HG02610 (cell line): Measurements from ENCODE around the gene EEF1A2.

Source experiments
- ATAC-seq: cut with Tn5 transposase; IDR thresholded peaks from one replicate; pipeline ENCODE4 v1.9.1; 2021; ENCODE audit warnings: mild to moderate bottlenecking, moderate library complexity; ENCODE audit not compliant: unreplicated experiment

The EEF1A2 gene

DNA sequence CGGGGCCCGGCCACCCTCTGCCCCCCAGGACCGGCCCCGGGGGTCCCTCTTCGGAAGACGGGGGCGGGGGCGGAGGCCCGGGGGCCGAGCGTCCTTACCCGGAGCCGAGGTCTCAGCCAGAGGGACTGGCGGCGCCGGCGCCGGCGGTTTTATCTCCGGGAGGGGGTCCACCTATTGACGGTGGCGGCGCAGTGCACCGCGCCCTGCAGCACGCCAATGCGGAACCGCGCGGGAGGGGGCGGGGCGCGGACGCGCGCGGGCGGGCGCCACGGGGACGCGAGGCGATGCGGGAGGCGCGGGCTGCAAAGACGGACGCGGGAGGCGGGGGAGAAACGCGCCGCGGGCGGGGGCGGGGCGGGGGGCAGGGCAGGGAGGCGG, at the start of gene EEF1A2:
EEF1A2 (minus strand) TSS at position 124 of the 378 bp plus-strand sequence. CDS start 1,320 bp downstream, outside the sequence.
- no peak for ATAC-seq

DNA sequence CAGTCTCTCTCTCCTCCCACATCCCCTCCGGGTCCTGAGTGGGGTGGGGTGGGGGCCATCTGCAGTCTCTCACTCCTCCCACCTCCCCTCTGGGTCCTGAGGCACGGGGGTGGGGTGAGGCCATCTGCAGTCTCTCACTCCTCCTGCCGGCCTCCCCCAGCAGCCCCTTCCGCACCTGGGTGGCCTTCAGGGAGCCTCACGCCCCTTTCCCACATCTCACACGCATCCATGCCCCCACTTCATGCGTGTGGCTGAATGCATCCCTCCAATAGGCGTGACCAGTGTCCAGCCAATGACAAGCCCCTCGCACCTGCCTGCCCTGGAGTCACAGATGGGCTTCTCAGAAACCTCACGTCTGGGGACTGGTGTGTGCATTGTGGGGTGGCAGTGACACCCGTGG, 49.7 kb upstream of the EEF1A2 start:
- no peak for ATAC-seq

DNA sequence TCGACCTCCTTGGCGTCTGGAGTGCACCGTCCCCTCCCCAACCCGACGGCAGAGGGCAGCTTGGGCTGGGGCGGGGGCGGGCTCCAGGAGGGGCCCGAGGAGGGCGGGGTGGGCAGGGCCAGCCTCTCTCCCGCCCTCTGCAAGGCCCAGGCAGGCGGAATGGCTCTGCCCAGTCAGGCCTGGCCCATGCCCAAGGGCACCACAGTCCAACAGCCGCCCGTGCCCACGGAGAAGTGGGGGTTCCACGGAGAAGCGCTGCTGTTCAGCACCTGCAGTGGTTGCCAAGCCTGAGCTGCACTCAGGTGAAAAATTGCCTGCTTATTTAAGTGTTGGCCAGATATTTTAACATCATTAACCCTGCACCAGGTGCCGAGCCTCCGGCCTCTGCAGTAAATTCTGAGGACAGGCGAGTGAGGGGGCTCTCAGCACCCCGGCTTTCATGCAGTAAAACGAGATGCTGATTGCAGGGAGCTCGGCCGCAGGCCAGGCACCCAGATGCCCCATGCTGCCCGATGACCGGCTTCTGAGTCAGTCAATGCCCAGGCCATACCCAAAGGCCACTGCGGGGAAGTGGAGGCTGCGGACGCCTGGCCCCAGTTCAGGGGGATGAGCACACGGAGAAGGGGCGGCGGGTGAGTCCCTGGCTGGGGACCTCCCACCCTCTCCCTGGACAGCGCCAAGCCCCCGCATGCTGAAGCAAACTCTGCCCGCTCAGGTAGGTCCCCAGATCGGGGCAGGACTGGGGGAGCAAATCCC, 49.0 kb upstream of the EEF1A2 start, which contains the start of gene SRMS:
SRMS (minus strand) TSS at position 25 of the 756 bp plus-strand sequence. CDS start 286 bp downstream, outside the sequence.
- no peak for ATAC-seq

DNA sequence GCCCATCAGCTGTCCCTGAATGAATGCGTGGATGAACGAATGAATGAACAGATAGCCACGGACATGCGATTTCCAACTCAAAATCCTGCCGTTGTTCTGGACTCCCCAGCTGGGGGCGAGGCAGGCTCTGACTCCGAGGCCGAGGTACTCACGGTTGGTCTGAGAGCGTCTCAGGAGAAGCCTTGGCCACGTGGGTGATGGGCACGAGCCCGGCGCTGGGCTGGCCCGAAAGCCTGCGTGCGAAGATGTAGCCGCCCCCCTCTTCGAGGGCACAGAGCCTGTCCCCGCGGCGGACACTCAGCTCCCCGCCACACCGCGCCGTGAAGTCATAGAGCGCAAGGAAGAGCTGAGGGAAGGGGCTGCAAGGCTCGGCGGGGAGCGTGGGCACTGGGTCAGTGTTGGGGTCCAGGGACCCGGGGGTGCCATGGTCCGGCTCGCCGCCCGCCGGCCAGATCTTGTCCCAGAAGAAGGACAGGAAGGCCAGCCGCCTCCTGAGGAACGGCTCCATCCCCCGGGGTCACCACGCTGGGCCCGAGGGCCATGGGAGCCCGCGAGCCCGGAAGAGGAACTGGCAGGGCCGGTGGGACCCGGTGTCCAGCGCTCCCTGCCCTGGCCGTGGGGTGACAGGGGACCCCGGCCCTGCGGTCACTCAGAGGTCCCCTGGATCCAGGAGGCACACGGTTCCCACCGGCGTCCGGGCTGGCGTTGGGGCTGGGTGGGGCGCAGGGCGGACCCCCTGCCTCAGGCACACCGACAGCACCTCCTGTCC, 48.3 kb upstream of the EEF1A2 start:
- no peak for ATAC-seq

DNA sequence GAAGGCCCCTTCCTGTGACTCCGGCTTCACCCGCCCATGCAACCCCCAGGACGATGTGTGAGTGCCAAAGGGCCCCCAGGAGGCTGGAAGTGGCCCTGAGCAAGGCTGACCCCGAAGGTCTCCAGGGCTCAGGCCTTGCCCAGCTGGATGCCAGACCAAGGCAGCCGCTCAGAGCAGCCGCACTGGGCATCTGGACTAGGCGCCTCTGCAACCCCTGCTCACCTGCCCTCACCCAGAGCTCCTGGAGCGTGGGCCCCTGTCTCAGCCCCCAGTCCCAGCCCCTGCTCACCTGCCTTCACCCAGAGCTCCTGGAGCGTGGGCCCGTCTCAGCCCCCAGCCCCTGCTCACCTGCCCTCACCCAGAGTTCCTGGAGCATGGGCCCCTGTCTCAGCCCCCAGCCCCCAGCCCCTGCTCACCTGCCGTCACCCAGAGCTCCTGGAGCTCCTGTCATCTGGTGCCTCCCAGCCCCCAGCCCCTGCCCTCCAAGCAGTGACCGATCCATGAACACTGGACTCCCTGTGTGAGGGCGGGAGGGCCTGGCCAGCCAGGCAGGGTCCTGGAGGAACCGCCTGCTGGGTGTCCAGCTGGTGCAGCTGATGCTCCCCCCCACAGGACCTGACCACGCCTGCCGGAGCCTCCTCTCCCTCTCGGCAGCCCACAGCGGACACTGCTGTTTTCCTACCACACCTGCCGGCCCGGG, 47.5 kb upstream of the EEF1A2 start:
- ATAC-seq = no peak

DNA sequence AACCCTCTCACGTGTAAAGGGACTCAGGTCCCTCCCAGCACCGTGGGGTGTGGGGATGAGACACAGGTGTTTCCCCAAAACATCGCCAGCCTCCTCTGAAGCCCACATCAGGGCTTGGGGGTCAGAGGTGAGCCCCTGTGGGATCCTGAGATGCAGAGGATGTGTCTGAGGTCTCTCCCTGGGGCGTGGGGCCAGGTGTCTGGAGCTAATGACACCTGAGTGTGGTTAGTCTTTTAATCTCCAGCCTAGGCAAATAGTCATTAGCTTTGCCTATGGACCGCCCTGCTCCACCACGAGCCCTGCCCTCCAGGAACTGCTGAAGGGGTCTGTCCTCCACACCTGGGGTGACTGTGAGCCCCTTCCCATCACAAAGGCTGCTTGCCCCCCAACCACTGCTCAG, 46.9 kb upstream of the EEF1A2 start:
- no peak for ATAC-seq

DNA sequence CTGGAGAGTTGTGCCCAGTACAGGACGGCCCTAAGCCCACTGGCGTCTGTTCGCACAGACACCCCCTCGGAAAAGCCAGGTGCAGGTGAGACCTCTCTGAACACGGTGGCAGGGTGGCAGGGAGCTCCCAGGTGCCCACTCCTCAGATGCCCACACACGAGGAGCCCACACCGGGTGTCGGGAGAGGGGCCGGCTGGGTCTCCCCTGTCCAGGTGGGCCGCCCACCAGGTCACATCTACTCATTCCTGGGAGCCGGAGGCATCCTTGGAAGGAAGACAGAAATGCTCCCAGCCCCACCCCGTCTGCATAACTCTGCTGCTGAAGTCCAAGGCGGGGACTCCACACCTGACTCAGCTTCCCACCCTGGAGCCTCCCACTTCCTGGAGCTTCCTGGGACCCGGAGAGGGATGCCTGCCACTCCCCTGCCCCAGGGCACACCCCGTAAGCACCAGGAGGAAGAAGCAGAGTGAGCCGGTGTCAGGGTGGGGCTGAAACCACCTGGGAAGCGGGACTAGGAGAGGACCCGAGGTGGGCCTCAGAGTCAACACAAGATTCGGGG, 46.2 kb upstream of the EEF1A2 start:
- ATAC-seq = no peak

DNA sequence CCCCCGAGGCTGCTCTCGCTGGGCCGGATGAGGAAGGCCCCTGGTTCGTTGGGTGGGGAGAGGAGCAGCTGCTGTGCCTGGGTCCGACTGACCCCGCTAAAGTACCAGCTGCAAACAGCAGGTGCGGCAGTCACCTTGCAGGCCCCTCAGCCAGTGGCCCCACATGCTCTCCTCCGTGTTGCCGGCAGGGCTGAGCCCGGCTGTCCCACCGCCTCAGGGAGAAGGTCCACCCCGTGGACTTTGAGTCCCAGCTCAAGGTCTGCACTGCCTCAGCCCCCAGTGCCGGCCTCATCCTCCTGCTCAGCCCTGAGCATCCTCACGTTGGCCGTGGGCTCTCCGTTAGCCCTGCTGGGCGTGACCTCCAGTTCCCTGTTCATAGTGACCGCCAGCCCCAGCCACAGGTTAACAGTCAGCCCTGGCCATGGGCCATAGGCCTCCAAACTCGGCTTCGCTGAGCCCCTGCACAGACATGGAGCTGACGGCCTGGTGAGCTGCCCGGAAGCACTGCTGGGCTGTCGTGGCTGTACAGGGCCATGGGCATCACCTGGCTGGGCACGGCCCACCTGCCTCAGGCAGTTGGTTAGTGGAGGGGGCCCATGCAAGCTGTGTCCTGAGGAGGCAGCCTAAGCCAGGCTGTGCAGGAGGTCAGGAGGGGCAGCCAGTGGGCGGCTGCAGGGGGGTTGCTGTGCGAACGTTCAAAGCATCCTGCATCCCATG, 45.5 kb upstream of the EEF1A2 start:
- ATAC-seq = no peak

DNA sequence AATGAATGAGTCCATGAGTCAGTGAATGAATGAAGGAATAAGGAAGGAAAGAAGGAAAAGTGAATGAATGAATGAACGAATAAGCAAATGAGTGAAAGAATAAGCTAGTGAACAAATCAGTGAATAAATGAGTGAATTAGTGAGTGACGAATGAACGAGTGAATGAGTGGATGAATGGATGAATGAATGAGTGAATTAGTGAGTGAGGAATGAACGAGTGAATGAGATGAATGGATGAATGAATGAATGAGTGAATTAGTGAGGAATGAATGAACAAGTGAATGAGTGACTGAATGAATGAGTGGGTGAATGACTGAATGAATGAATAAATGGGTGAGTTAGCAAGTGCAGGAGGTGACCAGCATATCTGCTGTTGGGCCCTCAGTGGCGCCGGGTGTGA, 44.9 kb upstream of the EEF1A2 start:
- ATAC-seq = no peak

DNA sequence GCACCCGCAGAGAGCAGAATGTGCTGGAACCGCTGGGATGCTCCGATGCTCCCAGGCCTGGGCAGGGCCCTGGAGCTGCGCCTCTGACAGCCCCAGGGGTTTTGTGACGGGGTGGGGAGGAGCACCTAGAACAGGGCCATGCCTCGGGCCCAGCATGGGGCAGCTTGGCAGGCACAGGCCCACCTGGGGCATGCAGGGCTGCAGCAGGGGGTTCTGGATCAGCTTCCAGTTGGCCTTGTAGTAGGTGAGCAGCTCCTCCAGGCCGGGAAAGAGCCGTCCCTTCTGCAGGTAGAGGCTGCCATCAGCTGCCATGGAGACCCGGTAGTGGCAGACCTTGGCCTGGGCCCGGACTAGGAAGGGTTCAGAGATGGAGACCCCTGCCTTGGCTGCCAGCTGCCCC, 44.2 kb upstream of the EEF1A2 start:
- ATAC-seq = no peak

DNA sequence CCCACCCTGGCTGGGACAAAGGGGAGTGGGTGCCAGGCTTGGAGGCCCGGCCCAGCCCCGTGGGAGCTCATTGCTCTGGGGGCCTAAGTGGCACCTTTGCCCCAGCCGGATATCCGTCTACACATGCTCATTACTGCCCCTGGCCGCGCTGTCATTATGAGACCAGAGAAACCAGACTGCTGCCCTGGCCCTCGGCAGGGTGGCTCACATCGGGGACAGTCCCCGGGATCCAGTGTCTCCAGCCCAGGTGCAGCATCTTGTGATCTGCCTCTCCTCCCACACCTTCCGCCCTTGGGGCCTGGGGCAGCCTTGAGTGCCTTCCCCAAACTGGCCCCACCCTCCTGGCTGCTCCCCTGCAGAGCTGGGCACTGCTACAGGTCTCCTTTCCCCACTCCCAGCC, 43.8 kb upstream of the EEF1A2 start:
- no peak for ATAC-seq

DNA sequence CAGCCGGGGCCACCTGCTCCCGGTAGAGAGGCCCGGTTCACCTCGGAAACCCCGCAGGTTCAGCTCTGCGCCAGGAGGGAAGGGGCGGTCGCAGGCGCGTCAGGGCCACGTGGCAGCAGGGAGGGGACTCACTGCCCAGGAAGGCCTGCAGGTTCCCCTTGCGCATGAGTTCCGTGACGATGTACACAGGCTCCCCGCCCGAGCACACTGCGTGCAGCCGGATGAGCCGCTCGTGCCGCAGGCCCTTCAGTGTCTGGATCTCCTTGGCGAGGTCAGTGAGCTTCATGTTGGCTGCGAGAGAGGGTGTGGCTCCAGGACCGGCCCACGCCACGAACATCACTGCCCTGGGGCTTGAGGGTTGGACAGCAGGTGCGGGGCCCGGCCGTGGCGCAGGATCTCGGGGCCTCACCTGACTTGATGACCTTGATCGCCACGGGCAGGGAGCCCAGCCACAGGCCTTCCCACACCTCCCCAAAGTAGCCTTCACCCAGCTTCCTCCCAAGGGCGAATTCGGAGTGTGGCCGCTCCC, 43.2 kb upstream of the EEF1A2 start:
- no peak for ATAC-seq

DNA sequence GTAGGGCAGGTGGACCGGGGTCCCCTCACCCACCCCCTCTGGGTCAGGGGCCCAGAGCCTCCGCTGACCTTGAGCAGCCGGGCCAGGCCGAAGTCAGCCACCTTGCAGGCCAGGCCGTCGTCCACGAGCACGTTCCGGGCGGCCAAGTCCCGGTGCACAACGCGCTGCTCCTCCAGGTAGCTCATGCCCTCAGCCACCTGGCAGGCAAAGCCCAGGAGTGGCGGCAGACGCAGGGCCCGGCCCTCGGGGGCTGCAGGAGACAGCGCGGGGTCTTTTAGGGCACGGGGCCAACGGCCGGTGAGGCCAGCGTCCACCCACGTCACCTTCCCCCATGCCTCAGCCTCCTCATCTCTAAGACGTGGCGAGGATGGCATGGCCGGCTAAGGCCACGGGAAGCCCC, 42.5 kb upstream of the EEF1A2 start:
- ATAC-seq = no peak

DNA sequence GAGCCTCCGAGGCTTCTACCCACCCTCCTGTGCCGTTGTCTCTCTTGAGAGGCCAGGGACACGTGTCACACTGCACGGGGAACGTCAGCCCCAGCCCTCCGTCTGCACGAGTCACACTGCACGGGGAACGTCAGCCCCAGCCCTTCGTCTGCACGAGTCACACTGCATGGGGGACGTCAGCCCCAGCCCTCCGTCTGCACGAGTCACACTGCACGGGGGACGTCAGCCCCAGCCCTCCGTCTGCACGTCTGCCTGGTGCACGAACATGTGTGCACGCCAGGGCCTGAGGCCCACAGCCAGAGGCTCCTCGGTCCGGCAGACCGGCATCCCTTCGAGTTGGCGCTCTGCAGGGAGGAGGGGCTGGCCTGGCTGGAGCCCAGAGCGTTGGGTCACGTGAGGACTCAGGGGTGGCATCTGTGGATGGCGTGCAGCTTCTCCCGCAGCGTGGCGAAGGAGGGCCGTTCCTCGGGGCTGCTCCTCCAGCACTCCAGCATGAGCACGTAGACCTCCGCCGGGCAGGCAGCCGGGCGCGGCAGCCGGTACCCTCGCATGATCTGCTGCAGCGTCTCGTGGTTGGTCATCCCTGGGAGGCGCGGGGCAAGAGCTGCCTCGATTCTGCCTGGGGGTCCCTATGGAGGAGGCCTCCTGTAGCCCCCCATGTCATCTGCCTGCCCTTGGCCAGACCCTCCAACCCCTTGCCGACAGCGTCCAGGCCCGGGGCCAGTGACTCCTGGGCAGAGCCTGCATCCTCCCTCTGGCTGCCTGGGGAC, 41.7 kb upstream of the EEF1A2 start:
- ATAC-seq = no peak

DNA sequence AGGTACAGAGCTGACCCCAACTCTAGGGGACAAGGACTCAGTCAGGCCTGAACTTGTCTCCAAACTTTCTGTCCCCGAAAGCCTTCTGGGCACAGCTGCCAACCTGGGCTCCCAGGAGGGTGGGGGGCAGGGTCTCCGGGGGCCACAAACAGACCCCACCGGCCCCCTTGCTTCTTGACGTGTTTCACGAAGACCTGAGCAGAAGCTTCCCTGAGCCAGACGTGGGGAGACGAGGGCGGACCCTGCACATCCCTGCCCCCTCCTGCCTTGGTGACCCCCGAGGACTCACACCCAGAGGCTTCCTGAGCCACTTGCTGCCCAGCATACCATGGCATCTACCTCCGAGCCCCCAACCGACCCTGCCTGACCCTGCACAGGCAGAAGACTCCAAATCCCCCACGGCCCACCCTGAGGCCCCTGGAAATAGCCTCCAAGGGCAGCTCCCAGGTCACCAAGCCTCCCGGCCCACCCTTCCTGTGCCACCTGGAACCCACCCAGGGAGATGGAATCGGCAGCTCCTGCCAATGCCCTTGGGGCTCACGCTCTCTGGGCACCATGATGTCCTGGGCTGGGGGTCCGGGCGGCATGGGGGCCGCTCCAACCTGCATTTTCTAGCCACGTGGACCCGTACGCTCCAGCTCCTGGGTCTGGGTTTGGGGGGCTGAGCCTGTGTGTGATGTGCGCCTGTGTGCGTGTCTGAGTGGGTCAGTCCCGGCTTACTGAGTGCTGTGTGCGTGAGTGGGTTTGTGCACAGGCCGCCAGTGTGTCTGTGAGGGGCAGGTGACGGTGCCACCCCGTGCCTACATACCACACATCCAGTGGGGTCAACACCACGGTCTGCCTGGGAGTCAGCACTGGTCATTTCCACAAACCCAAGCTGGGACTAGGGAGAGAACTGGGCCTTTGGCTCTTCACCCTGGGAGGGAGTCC, 40.8 kb upstream of the EEF1A2 start:
- ATAC-seq = no peak

DNA sequence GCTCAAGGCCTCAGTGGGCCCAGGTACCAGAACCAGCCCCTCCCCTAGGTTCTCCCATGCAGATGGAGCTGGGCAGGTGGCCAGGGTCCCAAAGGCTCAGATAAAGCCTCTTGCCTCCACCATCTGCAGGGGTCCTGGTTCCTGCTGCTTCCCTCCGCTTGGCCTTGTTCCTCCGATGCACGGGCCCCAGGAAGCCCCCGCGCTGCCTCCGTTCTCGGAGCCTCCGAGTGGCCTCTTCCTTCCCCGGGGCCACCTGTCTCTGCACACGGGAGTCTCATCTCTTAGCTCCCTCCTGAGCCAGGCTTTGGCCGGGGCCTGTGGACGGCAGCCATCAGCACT, 40.2 kb upstream of the EEF1A2 start:
- no peak for ATAC-seq

DNA sequence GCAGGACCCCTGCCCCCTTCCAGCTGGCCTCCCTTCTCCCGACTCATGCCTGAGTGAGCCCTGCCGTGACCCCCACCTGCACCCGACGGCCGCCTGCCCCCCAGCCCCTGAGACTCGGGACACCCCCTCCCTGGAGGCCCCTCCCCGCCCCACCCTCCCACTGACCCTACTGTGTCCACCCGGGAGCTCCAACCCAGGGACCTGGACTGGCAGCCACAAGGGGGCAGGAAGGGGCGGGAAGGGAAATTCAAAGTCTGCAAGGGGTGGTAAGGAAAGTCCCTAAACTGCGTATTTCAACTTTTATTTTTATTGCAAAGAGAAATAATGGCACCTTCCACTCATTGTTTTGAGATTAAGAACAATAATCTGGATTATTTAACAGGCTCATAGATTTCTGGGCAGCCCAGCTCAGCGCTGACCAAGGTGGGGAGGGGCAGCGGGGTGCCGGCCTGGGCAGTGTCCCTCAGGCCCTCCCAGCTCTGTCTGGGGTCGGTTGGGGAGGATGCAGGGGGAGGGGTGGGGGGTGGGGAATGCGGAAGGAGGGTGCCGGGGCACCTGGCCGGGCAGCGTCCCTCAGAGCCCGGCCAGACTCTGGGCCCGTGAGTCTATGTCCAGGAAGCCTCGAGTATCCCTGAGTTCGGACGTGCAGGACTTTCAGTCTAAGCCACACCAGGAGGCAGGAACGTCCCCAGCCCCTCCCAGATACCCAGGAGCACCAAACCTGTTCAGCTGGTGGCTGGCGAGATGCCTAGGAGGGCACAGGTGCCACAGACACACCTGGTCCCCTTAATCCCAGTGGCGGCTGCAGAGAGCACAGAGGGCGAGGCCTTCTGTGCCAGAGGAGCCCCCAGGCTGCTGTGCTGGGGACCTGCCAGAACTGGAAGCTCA, 39.6 kb upstream of the EEF1A2 start:
- no peak for ATAC-seq
